ENCODE results near the gene CD38.
"Not testable (repeated sequence)": the region's sequence is repeated elsewhere in the genome, so short reads cannot be mapped to it uniquely, and the experiment has no call there.

CD38 gene

GRCh38 chr4:15799701-15800100 is 21.6 kb downstream of the CD38 start:
- Histone ChIP-seq H3K4me3 (ENCODE audit: low read depth in 1 of 2, low read length in 1 of 2) (no peak overlapping the region), H3K27ac (no peak overlapping the region), H3K36me3 (no peaks in the 10 kb centered on the region), H3K9me3 (no peaks in the 10 kb centered on the region), H3K27me3 (no peaks in the 10 kb centered on the region), H3K4me1 (ENCODE audit: control insufficient read depth in 1 of 2, insufficient read depth in 1 of 2, low read depth in 1 of 2, low read length in 1 of 2) (peaks cover 10 to 19% of the 10 kb centered on the region in 2 experiments)
- no peak for TF ChIP-seq CTCF (IDR thresholded peaks at IDR 0.05)

GRCh38 chr4:15802497-15802896 is 24.4 kb downstream of the CD38 start:
- H3K4me3 ChIP-seq (ENCODE audit: low read depth in 1 of 2, low read length in 1 of 2); H3K27me3 ChIP-seq; H3K9me3 ChIP-seq; H3K27ac ChIP-seq; H3K36me3 ChIP-seq: not testable (repeated sequence)
- H3K4me1 ChIP-seq (ENCODE audit: control insufficient read depth in 1 of 2, insufficient read depth in 1 of 2, low read depth in 1 of 2, low read length in 1 of 2): peaks cover 10 to 25% of the 10 kb centered on the region in 2 experiments

GRCh38 chr4:15805583-15806517 is 27.7 kb downstream of the CD38 start:
- peaks cover 25 to 45% of the 10 kb centered on the region in 2 experiments for H3K4me1 ChIP-seq (ENCODE audit: control insufficient read depth in 1 of 2, insufficient read depth in 1 of 2, low read depth in 1 of 2, low read length in 1 of 2)
- no peaks in the 10 kb centered on the region for H3K27me3 ChIP-seq
- no peak overlapping the region for H3K27ac ChIP-seq
- H3K4me3 ChIP-seq (ENCODE audit: low read depth in 1 of 2, low read length in 1 of 2): no peak overlapping the region
- TF ChIP-seq CTCF (IDR thresholded peaks at IDR 0.05): peak; percentile 62
- H3K9me3 ChIP-seq: no peaks in the 10 kb centered on the region
- no peaks in the 10 kb centered on the region for H3K36me3 ChIP-seq

GRCh38 chr4:15809058-15809457 is 30.9 kb downstream of the CD38 start:
- Histone ChIP-seq H3K4me3 (ENCODE audit: low read depth in 1 of 2, low read length in 1 of 2) (peak overlapping the region; percentile 22 to 40), H3K4me1 (ENCODE audit: control insufficient read depth in 1 of 2, insufficient read depth in 1 of 2, low read depth in 1 of 2, low read length in 1 of 2) (peaks cover 19 to 33% of the 10 kb centered on the region in 2 experiments), H3K9me3 (no peaks in the 10 kb centered on the region), H3K27me3 (no peaks in the 10 kb centered on the region), H3K27ac (peak overlapping the region; percentile 82), H3K36me3 (no peaks in the 10 kb centered on the region)
- no peak for TF ChIP-seq CTCF (IDR thresholded peaks at IDR 0.05)

- Histone ChIP-seq H3K27ac (peak overlapping the region; percentile 82), H3K27me3 (no peaks in the 10 kb centered on the region), H3K36me3 (no peaks in the 10 kb centered on the region), H3K4me3 (ENCODE audit: low read depth in 1 of 2, low read length in 1 of 2) (peak overlapping the region; percentile 22 to 40), H3K4me1 (ENCODE audit: control insufficient read depth in 1 of 2, insufficient read depth in 1 of 2, low read depth in 1 of 2, low read length in 1 of 2) (peaks cover 18 to 32% of the 10 kb centered on the region in 2 experiments), H3K9me3 (no peaks in the 10 kb centered on the region)
- no peak for TF ChIP-seq CTCF (IDR thresholded peaks at IDR 0.05)
Observed at GRCh38 chr4:15809466-15809865, 31.3 kb downstream of the CD38 start.

GRCh38 chr4:15811703-15812337 is 33.7 kb downstream of the CD38 start:
- Histone ChIP-seq H3K27me3 (no peaks in the 10 kb centered on the region), H3K9me3 (no peaks in the 10 kb centered on the region), H3K4me1 (ENCODE audit: control insufficient read depth in 1 of 2, insufficient read depth in 1 of 2, low read depth in 1 of 2, low read length in 1 of 2) (peaks cover 18 to 26% of the 10 kb centered on the region in 2 experiments), H3K4me3 (ENCODE audit: low read depth in 1 of 2, low read length in 1 of 2) (no peak overlapping the region), H3K27ac (no peak overlapping the region), H3K36me3 (no peaks in the 10 kb centered on the region)
- TF ChIP-seq CTCF (IDR thresholded peaks at IDR 0.05): no peak
